Hepatocyte (in vitro differentiated cells): Measurements from ENCODE around the gene TRIM42. TPM values are rescaled to one million over a fixed set of nuclear protein-coding genes. Genes with fewer than 3 reads are reported as not detected.

ENCODE experiments used
- DNase-seq: peaks from one replicate; pipeline ENCODE4 v3.0.0-alpha.2; 2016; ENCODE audit warnings: low spot score
- H2AFZ ChIP-seq: fragments of 200-600 bp; sonication (generic); 2 replicates; pipeline ENCODE4 v1.6.0; 2016; ENCODE audit warnings: antibody characterized with exemption, mild to moderate bottlenecking
- H3K27ac ChIP-seq: fragments of 200-600 bp; sonication (generic); 2 replicates; pipeline ENCODE4 v1.5.1; 2016; ENCODE audit warnings: mild to moderate bottlenecking
- H3K27me3 ChIP-seq: fragments of 200-600 bp; sonication (generic); 2 replicates; pipeline ENCODE4 v1.6.1; 2016
- H3K36me3 ChIP-seq: fragments of 200-600 bp; sonication (generic); replicated peaks from 2 replicates; pipeline ENCODE4 v1.5.1; 2016; ENCODE audit warnings: low read depth; ENCODE audit not compliant: insufficient read depth
- H3K4me1 ChIP-seq: fragments of 200-600 bp; sonication (generic); 2 replicates; pipeline ENCODE4 v1.5.1; 2016; ENCODE audit warnings: mild to moderate bottlenecking, moderate library complexity; ENCODE audit not compliant: insufficient read depth
- H3K4me2 ChIP-seq: fragments of 200-600 bp; sonication (generic); 2 replicates; pipeline ENCODE4 v1.6.0; 2016
- H3K4me3 ChIP-seq: fragments of 200-600 bp; sonication (generic); 2 replicates; pipeline ENCODE4 v1.5.1; 2016; ENCODE audit warnings: mild to moderate bottlenecking
- H3K79me2 ChIP-seq: fragments of 200-600 bp; sonication (generic); 2 replicates; pipeline ENCODE4 v1.6.0; 2017; ENCODE audit warnings: mild to moderate bottlenecking
- H3K9me2 ChIP-seq: fragments of 200-600 bp; sonication (generic); replicated peaks from 2 replicates; pipeline ENCODE4 v1.6.0; 2017; ENCODE audit warnings: mild to moderate bottlenecking; ENCODE audit not compliant: insufficient read depth
- H3K9me3 ChIP-seq: fragments of 200-600 bp; sonication (generic); 2 replicates; pipeline ENCODE4 v1.5.1; 2016; ENCODE audit warnings: low read depth, mild to moderate bottlenecking
- H4K20me1 ChIP-seq: fragments of 200-600 bp; sonication (generic); 2 replicates; pipeline ENCODE4 v1.6.0; 2016; ENCODE audit warnings: mild to moderate bottlenecking; ENCODE audit not compliant: insufficient read depth, poor library complexity, severe bottlenecking
- CTCF ChIP-seq: fragments of 200-600 bp; sonication (generic); IDR thresholded peaks from 2 replicates; pipeline ENCODE4 v1.5.1; 2016; ENCODE audit warnings: antibody characterized with exemption, mild to moderate bottlenecking; ENCODE audit not compliant: poor library complexity
- EZH2 ChIP-seq: fragments of 200-600 bp; sonication (generic); IDR thresholded peaks from 2 replicates; pipeline ENCODE4 v1.6.1; 2016; ENCODE audit warnings: antibody characterized with exemption, mild to moderate bottlenecking, borderline replicate concordance
- EZH2phosphoT487 ChIP-seq: fragments of 200-600 bp; sonication (generic); IDR thresholded peaks from one replicate; pipeline ENCODE4 v1.6.1; 2018; ENCODE audit warnings: antibody characterized with exemption, mild to moderate bottlenecking, low read depth, moderate library complexity; ENCODE audit not compliant: unreplicated experiment, severe bottlenecking
- WGBS: methylation state at CpG from one replicate; pipeline ENCODE4 v1.1.6; 2016; ENCODE audit warnings: low lambda C conversion rate; ENCODE audit errors: missing lambda C conversion rate; 5-methylcytosine and 5-hydroxymethylcytosine counted together
- polyA plus RNA-seq: library from polyadenylated mRNA; unstranded; fragments of >200 nt; fragmentation: Nextera tagmentation; extraction: Ambion mirVana; gene quantifications from 2 replicates; pipeline ENCODE4 v1.2.1, GENCODE V29; 2016
- total RNA-seq: library from RNA; depleted of rRNA; stranded (reverse); fragments of >200 nt; gene quantifications from 2 replicates; pipeline ENCODE4 v1.2.3, GENCODE V29; 2014

The TRIM42 gene
- total and polyA plus RNA-seq, 2 experiments from 2014 or later = not detected

DNA sequence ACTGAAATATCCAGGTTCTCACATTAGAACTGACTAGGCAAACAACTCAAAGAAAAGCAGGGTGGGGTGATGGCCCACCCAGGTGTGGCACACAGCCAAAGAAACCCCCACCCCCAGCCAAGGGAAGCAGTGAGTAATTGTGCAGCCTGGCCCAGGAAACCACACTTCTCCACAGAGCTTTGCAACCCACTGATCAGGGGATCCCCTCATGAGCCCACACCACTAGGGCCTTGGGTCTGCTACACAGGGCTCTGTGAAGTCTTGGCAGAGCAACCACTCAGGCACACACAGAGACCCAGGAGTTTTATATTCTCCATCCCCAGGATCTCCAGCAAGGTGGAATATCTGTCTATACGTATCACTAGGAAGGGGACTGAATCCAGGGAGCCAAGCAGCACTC is 22.2 kb upstream of the TRIM42 start:
- H3K9me2 ChIP-seq = no peaks in the 10 kb centered on the region
- H3K9me3 ChIP-seq = no peaks in the 10 kb centered on the region
- H3K79me2 ChIP-seq = no peaks in the 10 kb centered on the region
- H3K27me3 ChIP-seq = no peaks in the 10 kb centered on the region
- WGBS = 82% methylated on average over 1 of the region's 1 CpG
- no peaks in the 10 kb centered on the region for H3K4me1 ChIP-seq
- H3K36me3 ChIP-seq = no peaks in the 10 kb centered on the region
- TF ChIP-seq CTCF (no peak), EZH2 (no peak), EZH2phosphoT487 (no peak)
- H3K27ac ChIP-seq = no peak overlapping the region
- no peak for DNase-seq
- H2AFZ ChIP-seq = no peak overlapping the region
- H3K4me3 ChIP-seq = no peak overlapping the region
- no peaks in the 10 kb centered on the region for H4K20me1 ChIP-seq
- no peak overlapping the region for H3K4me2 ChIP-seq

DNA sequence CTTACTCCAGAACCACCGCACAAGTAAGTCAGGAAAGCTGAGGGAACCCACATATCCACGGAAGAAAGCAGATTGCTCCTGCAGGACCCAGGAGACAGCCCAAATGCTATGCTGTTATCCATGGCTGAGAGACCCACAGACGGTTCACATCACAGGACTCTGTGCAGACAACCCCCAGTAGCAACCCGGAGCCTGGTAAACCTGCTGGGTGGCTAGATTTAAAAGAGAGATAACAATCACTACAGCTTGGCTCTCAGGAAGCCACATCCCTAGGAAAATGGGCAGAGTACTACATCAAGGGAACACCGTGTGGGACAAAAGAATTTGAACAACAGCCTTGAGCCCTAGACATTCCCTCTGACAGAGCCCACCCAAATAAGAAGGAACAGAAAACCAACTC is 13.8 kb upstream of the TRIM42 start:
- H3K79me2 ChIP-seq = no peaks in the 10 kb centered on the region
- DNase-seq = no peak
- no peaks in the 10 kb centered on the region for H4K20me1 ChIP-seq
- no peaks in the 10 kb centered on the region for H3K9me2 ChIP-seq
- H3K4me3 ChIP-seq = no peak overlapping the region
- H3K27me3 ChIP-seq = no peaks in the 10 kb centered on the region
- H3K4me2 ChIP-seq = no peak overlapping the region
- 53% methylated on average over 5 of the region's 5 CpGs for WGBS
- no peak overlapping the region for H3K27ac ChIP-seq
- H3K4me1 ChIP-seq = no peaks in the 10 kb centered on the region
- H3K36me3 ChIP-seq = no peaks in the 10 kb centered on the region
- H3K9me3 ChIP-seq = no peaks in the 10 kb centered on the region
- no peak overlapping the region for H2AFZ ChIP-seq
- TF ChIP-seq EZH2 (no peak), CTCF (no peak), EZH2phosphoT487 (no peak)

GRCh38 chr3:140682586-140682985 is 4.7 kb downstream of the TRIM42 start:
- no peak overlapping the region for H3K27ac ChIP-seq
- no peaks in the 10 kb centered on the region for H3K4me1 ChIP-seq
- WGBS = 97% methylated on average over 27 of the region's 27 CpGs
- no peak overlapping the region for H2AFZ ChIP-seq
- no peaks in the 10 kb centered on the region for H3K27me3 ChIP-seq
- H3K4me2 ChIP-seq = no peak overlapping the region
- DNase-seq = no peak
- no peaks in the 10 kb centered on the region for H3K79me2 ChIP-seq
- H3K9me2 ChIP-seq = no peaks in the 10 kb centered on the region
- no peak overlapping the region for H3K4me3 ChIP-seq
- no peaks in the 10 kb centered on the region for H3K9me3 ChIP-seq
- H4K20me1 ChIP-seq = no peaks in the 10 kb centered on the region
- TF ChIP-seq EZH2phosphoT487 (no peak), CTCF (no peak), EZH2 (no peak)
- no peaks in the 10 kb centered on the region for H3K36me3 ChIP-seq

DNA sequence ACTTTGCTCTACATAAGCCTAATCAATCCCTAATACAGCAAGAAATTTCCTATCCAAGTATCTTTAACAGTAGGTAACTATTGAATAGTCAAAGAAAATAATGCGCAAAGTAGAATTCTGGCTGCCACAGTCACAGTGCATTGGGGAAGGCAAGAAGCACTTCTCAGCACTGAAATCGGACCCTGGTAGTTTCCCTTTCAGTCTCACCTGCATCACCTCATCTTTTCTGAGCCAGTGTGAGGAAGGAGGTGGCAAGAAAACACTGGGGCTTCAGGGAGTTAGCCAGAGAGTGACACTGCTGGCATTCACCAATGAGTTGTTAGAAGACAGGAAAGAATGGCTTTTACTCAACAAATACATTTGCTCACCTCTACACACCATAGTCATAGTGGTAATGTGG is 8.3 kb downstream of the TRIM42 start:
- H4K20me1 ChIP-seq = no peaks in the 10 kb centered on the region

More for the DNA sequence above, 8.3 kb downstream of the TRIM42 start:
- no peaks in the 10 kb centered on the region for H3K27me3 ChIP-seq
- TF ChIP-seq CTCF = no peak
- no peak for TF ChIP-seq EZH2phosphoT487
- TF ChIP-seq EZH2 = no peak
- no peaks in the 10 kb centered on the region for H3K36me3 ChIP-seq
- H3K4me2 ChIP-seq = no peak overlapping the region
- H3K9me3 ChIP-seq = no peaks in the 10 kb centered on the region
- no peak overlapping the region for H2AFZ ChIP-seq
- no peaks in the 10 kb centered on the region for H3K79me2 ChIP-seq
- no peaks in the 10 kb centered on the region for H3K9me2 ChIP-seq
- DNase-seq = no peak
- 91% methylated on average over 2 of the region's 2 CpGs for WGBS
- H3K4me1 ChIP-seq = no peaks in the 10 kb centered on the region
- H3K27ac ChIP-seq = no peak overlapping the region
- no peak overlapping the region for H3K4me3 ChIP-seq
